Keratinocyte (primary cell): ENCODE measurements around the gene LPIN3.

Source experiments
- CTCF ChIP-seq, 3 experiments: IDR thresholded peaks in 1 of 3; conservative IDR thresholded peaks in 1 of 3; optimal IDR thresholded peaks in 1 of 3; 2 replicates in 2 of 3; 3 replicates in 1 of 3; pipeline versions ENCODE3 to v1.5.1; 2011; ENCODE audit warnings: low read length in 3 of 3, mild to moderate bottlenecking in 3 of 3, moderate library complexity in 2 of 3, control low read depth in 1 of 3, inconsistent platforms in 1 of 3; ENCODE audit not compliant: insufficient read depth in 2 of 3; ENCODE audit errors: extremely low read depth in 1 of 3
- EZH2 ChIP-seq: IDR thresholded peaks from one replicate; pipeline ENCODE4 v1.6.1; 2012; ENCODE audit warnings: inconsistent platforms, mild to moderate bottlenecking, low read length, moderate library complexity

GRCh38 chr20:41342474-41343464, 2.1 kb downstream of the LPIN3 start:
- TF ChIP-seq CTCF (optimal IDR thresholded peaks at IDR 0.05 in 1 of 3, IDR thresholded peaks at IDR 0.05 in 1 of 3, conservative IDR thresholded peaks at IDR 0.05 in 1 of 3; ENCODE audit: extremely low read depth in 1 of 3, insufficient read depth in 2 of 3, low read length in 3 of 3) (no peak), EZH2 (no peak)
